Naive thymus-derived CD4-positive, alpha-beta T cell (primary cell): ENCODE results near the gene GYG1. TPM values are rescaled to one million over a fixed set of nuclear protein-coding genes. Genes with fewer than 3 reads are reported as not detected.
A peak's percentile ranks its signal among the peaks of the same experiment; 100 is the strongest.

Experiments
- ATAC-seq: fragments of 150-1000 bp; cut with Tn5 transposase; 2 replicates; pipeline ENCODE4 v1.10.0; 2021; ENCODE audit warnings: mild to moderate bottlenecking, moderate library complexity
- CTCF ChIA-PET: fragments of 350-600 bp; sonication (Branson Sonifier 250); formaldehyde crosslinking; loops from one replicate; lab custom pipeline; 2021; ENCODE audit warnings: antibody characterized with exemption; lab: Charles Lee
- POLR2A ChIA-PET: fragments of 350-600 bp; sonication (Branson Sonifier 250); formaldehyde crosslinking; loops from one replicate; lab custom pipeline; 2021; ENCODE audit warnings: antibody characterized with exemption, inconsistent platforms; lab: Charles Lee
- DNase-seq, 9 donors: peaks; one replicate each; pipeline versions ENCODE4 v3.0.0 to v3.0.0-alpha.2; 2020 to 2022; ENCODE audit warnings: mixed read lengths in 1 of 9
- H3K27ac ChIP-seq: one replicate; pipeline ENCODE4 v1.7.0; 2013; ENCODE audit warnings: mild to moderate bottlenecking, low read depth, low read length, moderate library complexity
- H3K27me3 ChIP-seq, 2 donors: one replicate each; pipeline ENCODE4 v1.7.0; 2013; ENCODE audit warnings: low read length in 2 of 2, mild to moderate bottlenecking in 2 of 2, moderate library complexity in 2 of 2; ENCODE audit not compliant: control insufficient read depth in 2 of 2, insufficient read depth in 2 of 2
- H3K36me3 ChIP-seq, 3 experiments: 1 replicate in 2 of 3; 2 replicates in 1 of 3; pipeline ENCODE4 v1.7.0; 2013; ENCODE audit warnings: low read length in 3 of 3, mild to moderate bottlenecking in 3 of 3, moderate library complexity in 1 of 3; ENCODE audit not compliant: insufficient read depth in 3 of 3, control insufficient read depth in 2 of 3
- H3K4me1 ChIP-seq, 2 donors: one replicate each; pipeline ENCODE4 v1.7.0; 2013; ENCODE audit warnings: low read length in 2 of 2, mild to moderate bottlenecking in 2 of 2, moderate library complexity in 1 of 2; ENCODE audit not compliant: control insufficient read depth in 2 of 2, insufficient read depth in 2 of 2
- H3K4me3 ChIP-seq: 2 replicates; pipeline ENCODE4 v1.7.0; 2013; ENCODE audit warnings: mild to moderate bottlenecking, low read length
- H3K9me3 ChIP-seq, 3 experiments: 1 replicate in 2 of 3; 2 replicates in 1 of 3; pipeline ENCODE4 v1.7.0; 2013; ENCODE audit warnings: low read length in 3 of 3; ENCODE audit not compliant: control insufficient read depth in 2 of 3
- H3K27ac Mint-ChIP-seq, 9 donors: one replicate each; pipeline ENCODE4 v1.8.0; 2020 to 2022; ENCODE audit warnings: mixed read lengths in 9 of 9, mild to moderate bottlenecking in 8 of 9, moderate library complexity in 5 of 9, inconsistent platforms in 2 of 9
- H3K27me3 Mint-ChIP-seq, 5 donors: one replicate each; pipeline ENCODE4 v1.8.0; 2021 to 2022; ENCODE audit warnings: mixed read lengths in 5 of 5, mild to moderate bottlenecking in 1 of 5
- H3K36me3 Mint-ChIP-seq, 5 donors: one replicate each; pipeline ENCODE4 v1.8.0; 2020 to 2022; ENCODE audit warnings: mixed read lengths in 5 of 5, mild to moderate bottlenecking in 3 of 5, inconsistent platforms in 1 of 5
- H3K4me1 Mint-ChIP-seq, 7 donors: one replicate each; pipeline ENCODE4 v1.8.0; 2020 to 2022; ENCODE audit warnings: mixed read lengths in 7 of 7, mild to moderate bottlenecking in 3 of 7, inconsistent platforms in 1 of 7
- H3K4me3 Mint-ChIP-seq, 10 donors: one replicate each; pipeline ENCODE4 v1.8.0; 2020 to 2022; ENCODE audit warnings: mild to moderate bottlenecking in 10 of 10, mixed read lengths in 10 of 10, moderate library complexity in 6 of 10, inconsistent platforms in 2 of 10
- H3K9me3 Mint-ChIP-seq, 11 donors: one replicate each; pipeline ENCODE4 v1.8.0; 2020 to 2022; ENCODE audit warnings: mixed read lengths in 11 of 11, mild to moderate bottlenecking in 4 of 11, inconsistent platforms in 1 of 11, moderate library complexity in 1 of 11
- intact Hi-C, 2 donors: fragments of 100-400 bp; cut with micrococcal nuclease; formaldehyde crosslinking; loops; one replicate each; pipeline ENCODE4 v1.15.1; 2023
- polyA plus RNA-seq, 2 donors: library from polyadenylated mRNA; unstranded; fragments of 300-500 nt; fragmentation: Illumina TruSeq; gene quantifications; one replicate each; pipeline ENCODE4 v1.2.3, GENCODE V29; 2021
- total RNA-seq, 6 experiments: library from RNA in 5 of 6; stranded (reverse) in 5 of 6; gene quantifications; 1 replicate in 5 of 6; 2 replicates in 1 of 6; pipeline ENCODE4 v1.2.3 and lab custom pipeline; 2021 to 2026

The GYG1 gene
- total and polyA plus RNA-seq, 7 experiments from 2014 or later: 15.5 to 39.3 (median 28.0) TPM

DNA sequence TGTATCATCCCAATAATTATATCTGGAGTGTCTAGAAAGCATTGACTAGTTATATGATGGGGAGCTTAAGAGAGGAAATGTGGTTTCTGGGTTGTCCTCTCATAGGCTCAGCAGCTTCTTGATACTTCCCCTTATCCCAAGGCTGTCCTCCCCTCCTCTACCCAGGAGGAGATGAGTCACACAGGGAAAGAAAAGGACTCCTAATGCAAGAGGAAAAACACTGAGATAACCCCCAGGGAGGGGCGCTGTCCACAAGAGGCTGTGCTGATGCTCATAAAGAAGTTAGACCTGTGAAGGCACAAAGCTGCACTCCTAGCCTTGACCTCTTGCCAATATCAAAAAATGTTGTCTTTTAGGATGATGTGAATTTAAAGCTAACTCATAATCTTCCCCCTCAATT lies 28.8 kb upstream of the GYG1 start:
- Mint-ChIP-seq H3K27ac (no peak overlapping the region), H3K9me3 (no peaks in the 10 kb centered on the region), H3K27me3 (peaks cover 0 to 28% (median 9%) of the 10 kb centered on the region in 5 donors), H3K4me1 (peaks cover 0 to 7% (median 2%) of the 10 kb centered on the region in 7 donors), H3K36me3 (no peaks in the 10 kb centered on the region), H3K4me3 (no peak overlapping the region)
- CTCF ChIA-PET: interaction anchor here (0.9 kb wide), 1 partner anchor 8 kb away, joined by 3 read pairs; no protein-coding TSS in a partner anchor
- Histone ChIP-seq H3K4me3 (no peak overlapping the region), H3K4me1 (no peaks in the 10 kb centered on the region), H3K36me3 (no peaks in the 10 kb centered on the region), H3K27me3 (no peaks in the 10 kb centered on the region), H3K27ac (no peak overlapping the region), H3K9me3 (no peaks in the 10 kb centered on the region)
- intact Hi-C loops: no loop called here
- DNase-seq: no peak
- peak; percentile 29 for ATAC-seq
- POLR2A ChIA-PET: no interaction called here

DNA sequence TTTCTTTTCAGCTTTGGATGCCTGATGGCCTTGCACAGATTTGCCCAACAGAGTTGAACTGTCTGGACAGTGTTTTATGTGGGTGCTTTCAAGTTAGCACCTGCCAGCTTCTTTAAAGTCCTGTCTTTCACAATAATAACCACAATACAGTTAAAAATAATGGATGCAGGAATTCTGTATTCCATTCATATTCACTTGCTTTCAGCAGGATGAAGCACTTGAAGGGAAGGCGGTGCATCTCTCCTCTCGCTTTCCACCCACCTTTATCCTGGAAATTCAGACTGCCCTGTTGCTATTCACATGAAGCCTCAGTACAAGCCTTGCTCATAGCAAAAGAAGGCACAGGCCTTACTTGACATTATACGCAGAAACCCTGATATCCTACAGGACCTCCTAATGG lies 26.5 kb upstream of the GYG1 start:
- H3K4me1 Mint-ChIP-seq: no peaks in the 10 kb centered on the region
- no peak overlapping the region for H3K4me3 ChIP-seq
- H3K27me3 ChIP-seq: no peaks in the 10 kb centered on the region
- intact Hi-C loops: no loop called here
- POLR2A ChIA-PET: no interaction called here
- no peaks in the 10 kb centered on the region for H3K4me1 ChIP-seq
- peaks cover 0 to 23% (median 9%) of the 10 kb centered on the region in 5 donors for H3K27me3 Mint-ChIP-seq
- no peaks in the 10 kb centered on the region for H3K36me3 Mint-ChIP-seq
- CTCF ChIA-PET: interaction anchor here (0.7 kb wide), 1 partner anchor 9 kb away, joined by 4 read pairs; no protein-coding TSS in a partner anchor
- H3K27ac ChIP-seq: no peak overlapping the region
- no peaks in the 10 kb centered on the region for H3K36me3 ChIP-seq
- ATAC-seq (no peak), DNase-seq (no peak)
- no peaks in the 10 kb centered on the region for H3K9me3 Mint-ChIP-seq
- H3K27ac Mint-ChIP-seq: no peak overlapping the region
- H3K4me3 Mint-ChIP-seq: no peak overlapping the region
- no peaks in the 10 kb centered on the region for H3K9me3 ChIP-seq

DNA sequence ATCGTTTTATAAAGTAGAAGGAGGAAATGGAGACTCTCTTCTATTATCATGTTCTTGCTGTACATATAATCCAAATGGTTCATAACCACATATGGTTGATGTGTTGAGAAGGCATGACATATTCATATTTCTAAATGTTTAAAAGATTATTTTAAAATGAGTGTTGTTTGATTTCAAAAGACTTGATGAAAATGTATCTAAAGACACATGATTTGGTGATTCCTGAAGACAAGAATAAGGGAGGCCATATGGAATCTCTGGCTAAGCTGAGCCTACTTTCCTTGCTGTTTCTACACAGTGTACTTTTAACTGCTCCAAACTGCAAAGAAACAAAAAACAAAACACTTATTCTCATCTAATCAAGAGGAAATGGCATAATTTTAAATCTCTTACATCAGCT lies 23.0 kb upstream of the GYG1 start:
- DNase-seq: no peak
- no peaks in the 10 kb centered on the region for H3K36me3 ChIP-seq
- no peak overlapping the region for H3K4me3 ChIP-seq
- ATAC-seq: no peak
- no peaks in the 10 kb centered on the region for H3K27me3 ChIP-seq
- no peak overlapping the region for H3K27ac Mint-ChIP-seq
- no peak overlapping the region for H3K4me3 Mint-ChIP-seq
- H3K36me3 Mint-ChIP-seq: no peaks in the 10 kb centered on the region
- H3K9me3 ChIP-seq: no peaks in the 10 kb centered on the region
- intact Hi-C loops: no loop called here
- no peaks in the 10 kb centered on the region for H3K4me1 ChIP-seq
- H3K27me3 Mint-ChIP-seq: peaks cover 0 to 8% (median 0%) of the 10 kb centered on the region in 5 donors
- POLR2A ChIA-PET: no interaction called here
- CTCF ChIA-PET: no interaction called here
- H3K27ac ChIP-seq: no peak overlapping the region
- no peaks in the 10 kb centered on the region for H3K9me3 Mint-ChIP-seq
- no peaks in the 10 kb centered on the region for H3K4me1 Mint-ChIP-seq

DNA sequence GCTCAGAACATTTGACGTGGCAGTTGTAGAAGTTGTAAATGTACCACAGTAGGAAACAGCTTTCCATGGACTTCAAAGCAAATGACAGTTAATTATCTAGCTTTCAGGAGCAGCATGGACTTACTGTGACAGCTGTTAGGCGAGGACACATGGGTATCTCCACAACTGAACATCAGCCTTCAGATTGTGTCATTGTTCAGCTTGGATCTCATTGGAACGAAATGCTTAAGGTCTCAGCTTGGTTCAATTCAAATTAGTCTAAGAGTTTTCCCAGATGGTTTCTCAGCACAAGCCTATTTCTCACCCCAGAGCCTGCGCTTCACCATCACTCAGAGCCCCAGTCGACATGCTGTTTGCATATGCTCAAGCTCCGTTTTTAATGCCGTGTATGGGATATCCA lies 21.1 kb upstream of the GYG1 start:
- no peak for ATAC-seq
- ChIA-PET POLR2A (no interaction called here), CTCF (interaction anchor here (1.0 kb wide), 1 partner anchor 15 kb away, joined by 3 read pairs; no protein-coding TSS in a partner anchor)
- H3K4me3 ChIP-seq: no peak overlapping the region
- no peak overlapping the region for H3K27ac ChIP-seq
- H3K27me3 ChIP-seq: no peaks in the 10 kb centered on the region
- no peak for DNase-seq
- H3K27me3 Mint-ChIP-seq: peaks cover 0 to 8% (median 0%) of the 10 kb centered on the region in 5 donors
- intact Hi-C loops: no loop called here
- H3K9me3 Mint-ChIP-seq: no peaks in the 10 kb centered on the region
- no peaks in the 10 kb centered on the region for H3K36me3 ChIP-seq
- no peak overlapping the region for H3K4me3 Mint-ChIP-seq
- H3K4me1 ChIP-seq: no peaks in the 10 kb centered on the region
- H3K9me3 ChIP-seq: no peaks in the 10 kb centered on the region
- no peak overlapping the region for H3K27ac Mint-ChIP-seq
- peaks cover 0 to 4% (median 0%) of the 10 kb centered on the region in 7 donors for H3K4me1 Mint-ChIP-seq
- no peaks in the 10 kb centered on the region for H3K36me3 Mint-ChIP-seq

DNA sequence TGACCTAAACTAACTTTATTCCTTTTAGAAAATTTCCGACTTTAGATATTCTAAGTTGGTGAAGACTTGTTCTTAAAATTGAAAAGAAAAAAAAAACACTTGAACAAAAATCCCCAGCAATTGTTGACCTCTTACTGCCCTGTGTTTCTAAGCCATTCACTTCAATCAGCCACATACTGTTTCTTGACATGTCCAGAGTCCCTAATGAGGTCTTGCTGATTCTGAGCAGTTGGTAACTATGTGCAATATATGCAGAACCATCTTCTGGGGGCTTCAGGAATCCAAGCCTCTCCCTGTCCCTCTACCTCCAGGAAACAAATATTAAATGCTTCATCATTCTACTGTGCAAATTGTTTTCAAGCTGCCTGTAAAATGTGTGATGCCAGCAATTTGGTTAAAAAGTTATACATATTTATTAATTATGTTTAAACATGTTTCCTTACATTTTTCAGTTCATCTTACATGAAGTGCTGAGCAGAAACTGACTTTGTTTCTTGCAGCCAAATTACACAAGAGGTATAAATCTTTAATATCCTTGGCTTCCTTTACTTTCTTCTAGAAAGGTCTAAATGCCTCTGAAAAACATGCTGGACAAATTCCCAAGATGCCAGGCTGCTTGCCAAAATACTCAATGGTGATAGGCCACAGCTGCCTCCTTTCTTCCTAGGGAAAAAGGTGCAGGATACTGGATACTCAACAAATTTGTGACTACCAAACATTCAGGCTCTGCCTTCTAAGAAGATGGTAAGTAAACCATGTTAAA lies 19.8 kb upstream of the GYG1 start:
- Histone ChIP-seq H3K27me3 (no peaks in the 10 kb centered on the region), H3K4me1 (no peaks in the 10 kb centered on the region), H3K4me3 (no peak overlapping the region), H3K27ac (no peak overlapping the region), H3K36me3 (no peaks in the 10 kb centered on the region), H3K9me3 (no peaks in the 10 kb centered on the region)
- intact Hi-C loops: no loop called here
- Mint-ChIP-seq H3K9me3 (no peaks in the 10 kb centered on the region), H3K4me1 (peaks cover 0 to 4% (median 0%) of the 10 kb centered on the region in 7 donors), H3K27me3 (peaks cover 0 to 8% (median 0%) of the 10 kb centered on the region in 5 donors), H3K27ac (no peak overlapping the region), H3K36me3 (peaks cover 0 to 2% (median 0%) of the 10 kb centered on the region in 5 donors), H3K4me3 (no peak overlapping the region)
- ATAC-seq: no peak
- POLR2A ChIA-PET: no interaction called here
- CTCF ChIA-PET: no interaction called here
- DNase-seq: no peak

DNA sequence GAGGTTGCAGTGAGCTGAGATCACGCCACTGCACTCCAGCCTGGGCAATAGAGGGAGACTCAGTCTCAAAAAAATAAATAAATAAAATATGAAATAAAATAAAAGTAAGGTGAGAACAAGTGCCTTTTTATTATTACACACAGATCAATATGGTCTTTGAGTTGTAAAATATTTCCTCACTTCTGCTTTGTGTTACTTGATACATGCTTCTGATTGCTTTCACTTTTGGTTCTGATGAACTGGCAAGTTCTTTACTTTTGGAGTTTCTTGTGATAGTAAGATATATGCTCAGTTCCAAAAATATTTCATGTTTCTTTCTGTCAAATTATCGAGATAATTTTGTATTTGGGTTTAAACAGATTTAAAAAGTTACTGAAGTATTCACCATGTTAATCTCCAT lies 16.6 kb upstream of the GYG1 start:
- Mint-ChIP-seq H3K4me1 (peaks cover 0 to 4% (median 0%) of the 10 kb centered on the region in 7 donors), H3K9me3 (peaks cover 0 to 2% (median 0%) of the 10 kb centered on the region in 11 donors), H3K27me3 (peaks cover 3 to 22% (median 5%) of the 10 kb centered on the region in 5 donors), H3K4me3 (peak overlapping the region in 1 of 10 donors; percentile 4), H3K27ac (no peak overlapping the region), H3K36me3 (peaks cover 0 to 2% (median 0%) of the 10 kb centered on the region in 5 donors)
- ATAC-seq (no peak), DNase-seq (no peak)
- POLR2A ChIA-PET: no interaction called here
- Histone ChIP-seq H3K27me3 (no peaks in the 10 kb centered on the region), H3K9me3 (no peaks in the 10 kb centered on the region), H3K4me3 (no peak overlapping the region), H3K36me3 (no peaks in the 10 kb centered on the region), H3K27ac (no peak overlapping the region), H3K4me1 (no peaks in the 10 kb centered on the region)
- CTCF ChIA-PET: no interaction called here
- intact Hi-C loops: no loop called here

DNA sequence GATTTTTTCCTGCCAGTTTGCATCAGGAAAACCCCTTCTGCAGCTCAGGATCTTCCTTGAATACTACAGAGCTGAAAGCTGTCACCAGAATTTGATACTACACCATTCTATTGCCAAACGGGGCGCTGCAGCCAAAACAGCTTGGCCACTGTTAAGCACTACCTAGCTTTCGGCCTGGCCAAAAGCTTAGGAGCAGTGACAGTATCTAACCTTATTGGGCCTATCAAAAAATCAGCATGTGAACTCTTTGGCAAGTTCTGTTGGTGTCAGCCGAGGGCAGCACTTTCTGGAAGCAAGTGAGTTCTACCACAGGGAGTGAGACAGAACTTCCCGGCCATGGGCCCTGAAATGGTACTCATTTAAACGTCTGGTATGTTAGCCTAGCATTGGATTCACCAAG lies 16.1 kb upstream of the GYG1 start:
- Histone ChIP-seq H3K4me3 (no peak overlapping the region), H3K36me3 (no peaks in the 10 kb centered on the region), H3K27ac (no peak overlapping the region), H3K27me3 (no peaks in the 10 kb centered on the region), H3K4me1 (no peaks in the 10 kb centered on the region), H3K9me3 (no peaks in the 10 kb centered on the region)
- ChIA-PET CTCF (no interaction called here), POLR2A (no interaction called here)
- H3K27ac Mint-ChIP-seq: no peak overlapping the region
- H3K27me3 Mint-ChIP-seq: peaks cover 4 to 23% (median 7%) of the 10 kb centered on the region in 5 donors
- DNase-seq (no peak), ATAC-seq (no peak)
- H3K36me3 Mint-ChIP-seq: peaks cover 0 to 2% (median 0%) of the 10 kb centered on the region in 5 donors
- intact Hi-C loops: no loop called here
- H3K9me3 Mint-ChIP-seq: peaks cover 0 to 2% (median 0%) of the 10 kb centered on the region in 11 donors
- peaks cover 0 to 4% (median 0%) of the 10 kb centered on the region in 7 donors for H3K4me1 Mint-ChIP-seq
- H3K4me3 Mint-ChIP-seq: no peak overlapping the region
